AG08395 (cell line): ENCODE measurements around the gene TBCK.

Experiments
- DNase-seq: peaks from one replicate; pipeline ENCODE4 v3.0.0; 2012; ENCODE audit warnings: mixed read lengths, low spot score

TBCK gene

GRCh38 chr4:105991726-105992125, 324.3 kb downstream of the TBCK start:
- DNase-seq = no peak
